AG20443 (cell line): ENCODE measurements around the gene PINLYP.
A peak's percentile ranks its signal among the peaks of the same experiment; 100 is the strongest.

Source experiments
- DNase-seq: peaks from one replicate; pipeline ENCODE4 v3.0.0; 2012; ENCODE audit warnings: low spot score, mixed read lengths

PINLYP gene

DNA sequence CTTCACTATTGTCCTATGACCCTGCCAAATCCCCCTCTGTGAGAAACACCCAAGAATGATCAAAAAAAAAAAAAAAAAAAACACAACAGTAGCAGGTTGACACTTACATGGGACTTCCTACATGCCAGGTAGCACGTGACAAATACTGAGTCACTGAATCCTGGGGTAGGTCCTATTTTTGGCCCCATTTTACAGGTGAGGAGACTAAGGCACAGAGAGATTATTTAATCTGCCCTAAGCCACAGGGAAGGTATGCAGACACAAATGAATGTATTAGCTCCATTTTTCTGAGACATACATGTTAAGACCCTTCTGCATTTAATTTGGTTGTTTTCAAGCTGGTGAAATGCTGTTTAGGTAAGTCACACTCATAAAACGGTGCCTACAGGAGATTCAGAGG is 26.9 kb upstream of the PINLYP start:
- DNase-seq = no peak

DNA sequence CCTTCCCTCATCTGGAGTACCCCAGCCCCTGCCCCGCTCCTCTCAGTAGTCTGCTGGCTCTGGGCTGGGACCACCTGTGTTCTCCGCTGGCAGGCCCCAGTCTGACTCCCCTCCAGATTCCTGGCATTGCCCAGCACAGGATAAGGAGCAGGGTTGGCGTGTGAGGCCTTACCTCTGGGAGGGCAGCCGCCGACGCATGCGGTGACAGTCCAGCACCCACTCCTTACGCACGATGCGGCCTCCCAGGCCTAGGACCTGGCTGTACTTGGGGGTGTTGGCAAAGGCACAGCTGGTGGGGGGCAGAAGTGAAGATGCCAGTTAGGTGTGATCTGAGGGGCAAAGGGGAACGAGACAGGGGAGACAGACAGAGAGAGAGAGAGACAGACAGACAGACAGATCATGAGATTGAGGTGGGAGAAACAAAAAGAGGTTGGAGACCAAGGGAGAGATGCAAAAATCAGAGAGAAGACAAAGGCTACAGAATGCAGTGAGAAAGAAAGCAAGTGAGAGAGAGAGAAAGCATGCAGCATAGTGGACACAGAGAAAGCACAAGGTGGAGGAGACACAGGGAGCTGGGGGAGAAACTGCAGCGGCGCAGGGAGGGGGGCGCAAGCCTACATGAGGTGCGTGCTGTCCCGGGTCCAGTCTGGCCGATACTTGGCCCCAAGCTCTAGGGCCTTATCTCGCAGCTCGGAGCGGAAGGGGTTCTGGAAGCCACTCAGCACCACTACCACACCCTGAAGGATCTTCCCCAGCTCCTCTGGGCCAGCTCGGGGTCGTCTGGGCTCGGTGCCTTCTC is 24.0 kb upstream of the PINLYP start:
- DNase-seq = no peak

DNA sequence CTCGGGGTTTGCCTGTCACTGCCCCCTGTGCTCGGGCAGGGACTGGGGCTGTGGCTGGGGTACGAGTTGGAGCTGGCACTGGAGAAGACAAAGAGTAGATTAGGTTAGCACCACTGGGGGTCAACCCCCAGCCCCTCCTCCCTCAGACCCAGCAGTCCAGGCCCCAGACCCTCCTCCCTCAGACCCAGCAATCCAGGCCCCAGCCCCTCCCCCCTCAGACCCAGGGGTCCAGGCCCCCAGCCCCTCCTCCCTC is 23.5 kb upstream of the PINLYP start:
- DNase-seq = no peak

DNA sequence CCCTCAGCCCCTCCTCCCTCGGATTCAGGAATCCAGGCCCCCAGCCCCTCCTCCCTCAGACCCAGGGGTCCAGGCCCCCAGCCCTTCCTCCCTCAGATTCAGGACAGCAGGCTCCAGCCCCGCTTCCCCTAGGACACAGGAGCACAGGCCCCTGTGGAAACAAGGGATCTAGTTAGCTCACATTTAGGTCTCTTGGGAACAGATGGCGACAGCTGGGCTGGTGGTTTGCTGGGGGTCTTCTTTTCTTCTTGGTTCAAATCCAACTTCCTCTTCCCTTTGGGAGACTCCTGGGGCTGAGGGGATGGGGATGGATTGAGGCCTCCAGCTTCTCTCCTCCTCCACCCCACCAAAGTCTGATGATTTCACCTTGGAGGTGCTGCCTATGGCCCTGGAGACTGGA is 23.0 kb upstream of the PINLYP start:
- no peak for DNase-seq

DNA sequence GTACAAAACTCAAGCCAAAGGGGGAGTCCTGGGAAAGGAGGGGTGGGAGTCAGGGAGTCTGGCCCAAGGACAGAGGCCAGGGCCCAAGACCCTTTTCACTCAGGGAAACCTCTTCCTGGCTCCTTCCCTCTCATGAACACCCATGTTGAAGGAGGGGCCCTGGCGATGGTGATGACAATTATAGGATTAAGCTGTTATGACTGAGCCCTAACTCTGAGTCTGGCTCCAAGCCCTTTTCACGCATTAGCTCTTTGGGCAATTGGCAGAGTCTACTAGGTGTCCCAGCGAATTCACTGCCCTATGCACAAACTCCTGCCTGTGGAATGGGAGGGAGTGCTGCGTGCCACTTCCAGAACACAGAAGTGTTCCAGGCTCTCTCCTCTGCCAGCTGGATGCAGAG is 21.9 kb upstream of the PINLYP start:
- no peak for DNase-seq

DNA sequence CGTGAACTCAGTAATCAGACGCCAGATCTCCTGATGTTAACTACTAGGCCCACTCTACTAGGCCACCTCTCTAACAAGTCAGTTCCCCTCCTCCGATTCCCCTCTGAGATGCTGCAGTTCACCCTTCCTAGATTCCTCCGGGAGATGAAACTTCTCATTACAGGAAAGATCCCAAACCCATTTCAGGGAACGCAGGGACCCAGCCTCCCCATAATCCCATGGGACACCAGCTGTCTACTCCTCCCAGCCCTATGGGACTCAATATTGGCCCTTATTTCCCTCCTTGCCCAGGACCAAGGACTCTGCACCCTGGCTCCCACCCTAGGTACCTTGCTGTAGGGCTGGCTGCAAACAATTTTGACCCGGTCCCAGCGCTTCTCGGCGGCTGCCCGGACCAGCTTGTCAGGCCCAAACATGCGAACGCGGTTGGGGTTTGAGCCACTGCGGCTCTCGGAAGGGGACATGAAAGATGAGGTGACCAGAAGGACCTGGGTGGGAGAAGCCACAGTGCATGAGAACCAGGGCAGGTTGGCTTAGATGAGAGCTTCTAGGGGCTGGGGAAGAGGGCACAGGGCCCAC is 21.2 kb upstream of the PINLYP start:
- DNase-seq = no peak

DNA sequence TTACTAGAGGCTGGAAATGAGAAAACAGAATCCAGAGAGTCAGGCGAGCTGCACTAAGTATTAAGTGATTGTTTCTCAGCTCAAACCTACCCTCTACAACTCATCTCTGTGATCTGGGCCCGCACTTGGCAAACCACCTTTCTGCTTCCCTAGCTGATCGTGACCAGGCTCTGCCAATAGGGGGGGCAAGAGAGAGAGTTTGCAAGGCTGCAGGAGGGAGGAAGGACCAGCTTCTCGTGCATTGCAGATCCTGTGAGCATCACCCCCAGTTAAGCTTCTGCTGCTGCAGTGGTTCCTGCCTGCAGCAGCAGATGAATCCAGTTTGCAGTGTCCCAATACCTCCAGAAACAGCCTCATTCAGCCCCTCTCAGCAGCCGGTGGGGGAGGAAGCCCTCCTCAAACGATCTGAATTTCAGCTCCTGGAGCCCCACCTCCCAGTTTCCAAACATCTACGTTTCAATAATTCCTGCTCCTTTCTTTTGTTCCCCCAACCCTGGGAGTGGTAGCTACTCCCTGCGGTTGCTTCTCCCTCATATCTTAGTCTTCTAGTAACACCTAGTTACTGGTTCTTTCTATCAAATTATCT is 20.3 kb upstream of the PINLYP start:
- DNase-seq = peak; percentile 87

DNA sequence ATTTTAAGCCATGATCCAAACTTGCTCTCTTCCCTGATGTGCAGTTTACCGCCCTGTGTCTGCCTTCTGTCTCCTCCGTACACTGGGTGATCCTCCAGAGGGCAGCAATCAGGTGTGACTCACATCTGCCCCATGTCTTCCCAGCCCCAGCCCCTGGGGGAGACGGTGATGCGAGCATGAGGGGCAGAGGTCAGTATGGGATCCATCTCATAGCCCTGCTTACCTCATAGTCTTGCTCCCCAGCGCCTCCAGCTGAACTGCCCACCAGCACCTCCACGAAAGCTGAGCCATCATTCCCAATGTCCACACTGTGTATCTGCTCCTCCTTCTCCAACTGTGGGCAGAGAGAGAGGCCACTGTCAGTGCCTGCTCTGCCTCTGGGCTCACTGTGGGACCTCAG is 14.9 kb upstream of the PINLYP start:
- peak; percentile 23 for DNase-seq

DNA sequence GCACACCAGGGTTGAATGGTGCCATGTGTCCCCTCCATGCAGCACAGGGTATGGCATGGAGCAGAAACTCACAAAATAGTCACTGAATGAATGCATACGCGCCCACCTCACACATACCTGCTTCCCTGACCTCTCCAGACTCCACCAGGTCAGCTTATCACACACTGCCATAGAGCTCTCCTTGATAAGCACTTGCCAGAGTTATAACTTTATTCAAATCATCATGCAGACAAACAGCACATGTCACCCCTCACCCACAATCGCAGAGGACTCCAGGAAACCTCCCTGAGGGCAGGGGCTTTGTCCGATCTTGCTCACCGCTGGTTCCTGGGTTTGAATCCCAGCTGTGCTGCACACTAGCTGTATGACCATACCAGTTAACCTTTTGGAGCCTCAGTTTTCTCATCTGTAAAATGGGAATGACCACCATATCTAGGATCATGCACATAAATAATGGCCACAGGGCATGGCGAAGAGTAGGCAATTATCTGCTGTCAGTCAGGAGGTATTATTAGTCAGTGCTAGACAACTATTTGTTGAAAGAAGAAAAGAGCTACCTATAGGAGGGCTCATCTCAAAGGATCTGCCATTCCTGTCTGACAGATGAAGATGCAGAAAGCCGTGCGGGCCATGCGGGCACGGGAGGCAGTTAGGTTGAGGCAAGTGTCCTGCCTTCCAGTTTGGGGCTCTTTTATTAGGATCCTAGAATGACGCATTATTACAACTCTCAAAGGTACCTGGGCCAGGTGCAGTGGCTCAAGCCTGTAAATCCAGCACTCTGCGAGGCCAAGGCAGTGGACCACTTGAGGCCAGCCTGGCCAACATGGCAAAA is 14.2 kb upstream of the PINLYP start:
- no peak for DNase-seq

DNA sequence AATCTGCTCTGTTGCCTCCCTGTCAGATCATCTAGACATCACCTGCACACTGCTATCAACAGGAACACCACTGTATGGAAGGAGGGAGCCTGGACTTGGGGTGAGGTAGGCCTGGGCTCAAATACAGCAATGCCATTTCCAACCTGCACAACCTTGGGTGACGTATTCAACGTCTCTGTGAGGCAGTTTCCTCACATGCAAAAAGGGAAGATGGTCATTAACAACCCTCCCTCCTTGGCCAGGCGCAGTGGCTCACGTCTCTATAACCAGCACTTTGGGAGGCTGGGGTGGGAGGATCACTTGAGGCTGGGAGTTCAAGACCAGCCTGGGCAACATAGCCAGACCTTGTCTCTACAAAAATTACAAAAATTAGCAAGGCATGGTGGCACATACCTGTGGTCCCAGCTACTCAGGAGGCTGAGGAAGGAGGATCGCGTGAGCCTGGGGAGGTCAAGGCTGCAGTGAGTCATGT is 13.3 kb upstream of the PINLYP start:
- no peak for DNase-seq

DNA sequence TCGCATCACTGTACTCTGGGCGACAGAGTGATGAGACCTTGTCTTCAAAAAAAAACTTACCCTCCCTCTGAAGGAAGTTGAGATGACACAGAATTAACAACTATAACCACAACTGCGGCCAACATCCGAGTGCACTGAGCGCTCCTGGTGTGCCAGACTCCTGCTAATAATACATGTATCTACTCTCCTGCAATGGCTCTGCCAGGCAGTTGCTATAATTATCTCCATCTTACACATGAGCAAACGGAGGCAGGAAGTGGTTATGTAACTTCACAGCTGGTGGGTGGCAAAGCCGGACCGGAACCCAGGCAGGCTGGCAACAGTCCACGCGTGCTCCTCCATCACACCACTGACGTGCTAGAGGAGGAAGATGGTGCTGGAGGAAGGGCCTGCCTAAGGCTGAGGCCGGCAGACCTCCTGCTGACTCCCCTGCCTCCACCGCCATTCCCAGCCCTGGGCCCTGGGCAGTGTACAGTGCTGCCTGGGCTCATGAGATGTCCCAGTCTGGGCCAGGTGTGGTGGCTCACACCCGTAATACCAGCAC is 12.8 kb upstream of the PINLYP start:
- peak; percentile 73 for DNase-seq

DNA sequence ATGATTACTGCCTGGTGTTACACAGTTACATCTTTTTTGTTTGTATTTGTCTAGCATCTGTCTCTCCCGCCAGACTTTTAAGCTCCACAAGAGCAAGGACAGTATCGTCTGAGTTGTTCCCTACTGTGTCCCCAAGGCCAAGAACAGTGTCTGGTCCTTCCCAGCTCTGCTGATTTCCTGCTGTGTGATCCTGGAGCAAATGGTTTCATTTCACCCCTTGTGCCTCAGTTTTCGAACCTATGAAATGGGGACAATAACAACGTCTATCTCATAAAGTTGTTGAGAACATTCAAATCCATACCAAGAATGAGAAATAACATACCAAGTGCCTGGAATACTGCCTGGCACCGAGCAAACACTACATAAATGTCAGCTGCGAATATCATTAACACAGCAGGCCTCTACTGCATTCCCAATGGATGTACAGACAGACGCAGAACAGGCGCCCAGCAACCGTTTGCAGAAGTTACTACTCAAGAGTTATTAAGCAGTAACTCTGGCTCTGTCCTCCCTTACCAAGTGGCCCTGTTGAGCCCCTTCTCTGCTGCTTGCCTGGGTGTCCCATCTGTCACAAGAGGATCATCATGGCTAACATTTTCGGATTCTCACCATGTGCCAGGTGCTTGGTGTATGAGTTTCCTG is 11.7 kb upstream of the PINLYP start:
- DNase-seq = no peak

DNA sequence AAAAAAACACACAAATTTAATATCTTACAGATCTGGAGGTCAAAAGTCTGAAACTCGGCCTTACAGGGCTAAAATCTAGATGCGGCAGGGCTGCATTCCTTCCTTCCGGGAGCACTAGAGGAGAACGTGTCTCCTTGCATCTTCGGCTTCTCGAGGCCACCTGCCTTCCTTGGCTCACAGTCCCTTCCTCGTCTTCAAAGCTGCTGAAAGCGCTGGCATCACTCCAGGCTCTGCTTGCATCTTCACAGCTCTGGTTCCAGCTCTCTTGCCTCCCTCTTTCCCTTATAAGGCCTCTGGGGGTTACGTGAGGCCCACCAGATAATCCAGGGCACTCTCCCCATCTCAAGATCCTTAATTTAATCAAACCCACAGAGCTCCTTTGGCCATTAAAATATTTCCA is 10.8 kb upstream of the PINLYP start:
- no peak for DNase-seq

DNA sequence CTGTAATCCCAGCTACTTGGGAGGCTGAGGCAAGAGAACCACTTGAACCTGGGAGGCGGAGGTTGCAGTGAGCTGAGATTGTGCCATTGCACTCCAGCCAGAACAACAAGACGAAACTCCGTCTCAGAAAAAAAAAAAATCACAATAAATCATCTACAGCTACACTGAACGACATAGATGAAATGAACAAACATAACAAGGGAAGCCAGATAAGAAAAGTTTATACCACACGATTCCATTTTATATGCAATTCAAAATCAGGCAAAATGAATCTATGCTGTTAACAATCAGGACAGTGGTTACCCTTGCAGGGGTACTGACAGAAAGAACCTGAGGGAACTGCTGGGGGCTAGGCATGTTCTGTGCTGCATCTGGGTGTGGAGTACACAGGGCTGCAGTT is 5.9 kb upstream of the PINLYP start:
- DNase-seq = no peak

DNA sequence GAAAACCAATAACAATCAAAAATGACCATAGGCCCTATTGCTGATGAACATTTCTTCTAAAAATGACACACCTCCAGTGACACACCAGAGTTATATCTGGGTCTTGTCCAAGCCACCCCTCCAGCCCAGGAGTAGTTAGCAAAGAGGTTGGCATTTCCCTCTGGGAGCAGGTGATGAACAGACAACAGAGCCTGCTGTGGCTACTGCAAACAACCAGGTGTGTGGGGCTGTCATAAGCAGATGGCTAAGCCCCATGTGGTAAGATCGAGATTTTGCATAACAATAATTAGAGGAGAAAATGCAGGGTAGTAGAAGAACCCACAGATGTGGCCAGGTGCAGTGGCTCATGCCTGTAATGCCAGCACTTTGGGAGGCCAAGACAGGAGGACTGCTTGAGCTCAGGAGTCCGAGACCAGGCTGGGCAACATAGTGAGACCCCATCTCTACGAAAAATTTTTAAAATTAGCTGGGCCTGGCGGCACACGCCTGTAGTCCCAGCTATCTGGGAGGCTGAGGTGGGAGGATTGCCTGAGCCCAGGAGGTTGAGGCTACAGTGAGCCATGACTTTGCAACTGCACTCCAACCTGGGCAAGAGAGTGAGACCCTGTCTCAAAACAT is 5.3 kb upstream of the PINLYP start:
- DNase-seq = no peak

DNA sequence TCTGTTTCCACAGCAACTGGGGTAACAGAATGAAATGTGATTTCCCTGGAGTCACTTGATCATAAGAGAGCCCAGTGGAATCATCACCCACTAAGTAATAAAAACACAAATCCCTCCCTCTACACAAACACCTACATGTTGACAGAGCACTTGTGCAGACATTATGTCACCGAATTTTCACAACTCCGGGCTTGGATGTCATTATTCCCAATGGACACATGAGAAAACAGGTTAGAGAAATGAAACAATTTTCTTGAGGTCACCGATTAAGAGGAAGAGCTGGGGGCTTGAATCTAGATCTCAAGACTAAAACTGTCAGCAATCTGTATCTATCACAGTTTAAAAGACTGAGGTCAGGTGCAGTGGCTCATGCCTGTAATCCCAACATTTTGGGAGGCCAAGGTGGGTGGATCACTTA is 3.4 kb upstream of the PINLYP start:
- DNase-seq = no peak

DNA sequence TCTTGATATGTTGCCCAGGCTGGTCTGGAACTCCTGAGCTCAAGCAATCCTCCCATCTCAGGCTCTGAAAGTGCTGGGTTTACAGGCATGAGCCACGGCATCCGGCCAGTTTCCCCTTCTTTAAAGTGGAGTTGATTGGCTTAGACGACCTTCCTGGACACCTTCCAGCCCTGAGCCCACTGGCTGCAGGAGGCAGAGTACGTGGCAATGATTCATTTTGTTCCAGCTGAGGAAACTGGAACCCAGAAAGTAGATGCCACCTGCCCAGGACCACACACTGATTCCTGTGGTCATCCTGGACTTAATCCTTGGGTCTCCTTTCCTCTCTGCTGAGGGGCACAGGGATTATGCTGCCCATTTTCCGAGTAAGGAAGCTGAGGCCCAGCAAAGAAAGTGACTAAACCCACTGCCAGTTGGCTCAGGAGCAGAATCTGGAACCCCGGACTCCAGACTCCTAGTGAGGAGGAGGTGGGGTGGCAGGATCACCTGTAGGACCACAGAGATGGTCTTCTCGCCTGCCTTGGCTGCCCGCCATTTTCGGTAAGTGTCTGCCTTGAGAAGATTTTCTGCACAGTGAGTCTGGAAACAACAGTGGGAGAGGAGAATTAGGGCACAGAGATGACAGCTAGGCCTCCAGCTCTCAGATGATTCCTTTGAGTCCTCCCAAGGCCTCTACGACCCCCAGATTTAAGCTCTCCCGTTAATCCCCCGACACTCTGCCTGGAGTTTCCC is 1.0 kb upstream of the PINLYP start:
- DNase-seq = no peak

DNA sequence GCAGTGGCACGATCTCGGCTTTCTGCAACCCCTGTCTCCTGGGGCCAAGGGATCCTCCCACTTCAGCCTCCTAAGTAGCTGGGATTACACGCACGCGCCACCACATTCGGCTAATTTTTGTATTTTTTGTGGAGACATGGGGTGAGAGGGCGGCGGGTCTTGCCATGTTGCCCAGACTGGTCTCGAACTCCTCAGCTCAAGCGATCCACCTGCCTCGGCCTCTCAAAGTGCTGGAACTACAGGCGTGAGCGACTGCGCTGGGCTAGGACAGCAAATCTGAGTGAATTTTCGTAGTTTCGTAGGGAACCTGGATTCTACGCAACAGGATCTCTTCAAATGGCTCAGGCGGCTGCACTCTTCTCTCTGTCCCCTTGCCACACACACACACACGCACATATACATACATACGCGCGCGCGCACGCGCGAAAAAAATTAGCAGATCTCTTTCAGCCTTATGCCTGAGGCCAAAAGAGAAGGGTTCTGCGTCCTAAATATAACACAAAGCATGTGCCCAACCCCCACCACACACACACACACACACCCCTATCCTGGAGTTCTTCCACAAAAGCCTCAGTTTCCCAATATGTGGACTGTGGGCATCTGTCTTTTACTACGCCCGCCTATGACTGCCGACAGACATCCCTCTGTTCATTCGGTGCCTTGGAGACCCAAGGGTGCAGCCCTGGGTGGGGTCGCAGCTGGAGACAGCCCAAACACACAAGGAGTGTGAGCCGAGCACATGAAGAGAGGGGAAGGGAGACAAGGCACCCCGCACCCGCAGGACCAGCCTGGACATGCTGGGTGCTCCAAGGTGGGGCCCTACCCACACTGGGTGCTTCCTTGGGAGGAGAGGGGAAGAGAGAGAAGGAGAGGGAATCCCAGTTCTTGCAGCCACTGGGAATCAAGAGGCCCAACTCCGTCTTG is 616 bp downstream of the PINLYP start:
- DNase-seq = no peak

DNA sequence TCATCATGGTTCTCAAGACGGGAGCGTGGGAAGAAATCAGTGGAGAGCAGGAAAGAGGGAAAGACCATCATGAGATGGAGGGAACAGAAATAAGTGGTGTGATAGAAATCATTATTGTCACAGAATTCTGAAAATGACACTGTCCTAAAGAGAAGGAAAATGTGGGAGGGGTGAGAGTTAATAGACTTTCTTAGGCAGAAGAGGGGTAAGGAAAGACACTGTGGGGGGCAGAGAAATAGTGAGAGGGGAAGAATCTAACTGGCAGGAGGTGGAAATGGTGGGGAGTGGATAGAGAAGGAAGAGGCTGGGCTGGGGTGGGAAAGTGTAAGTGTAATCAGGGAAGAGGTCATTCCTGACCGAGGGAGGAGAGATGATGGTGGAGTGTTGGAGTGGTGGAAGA is 3.2 kb downstream of the PINLYP start:
- DNase-seq = no peak

DNA sequence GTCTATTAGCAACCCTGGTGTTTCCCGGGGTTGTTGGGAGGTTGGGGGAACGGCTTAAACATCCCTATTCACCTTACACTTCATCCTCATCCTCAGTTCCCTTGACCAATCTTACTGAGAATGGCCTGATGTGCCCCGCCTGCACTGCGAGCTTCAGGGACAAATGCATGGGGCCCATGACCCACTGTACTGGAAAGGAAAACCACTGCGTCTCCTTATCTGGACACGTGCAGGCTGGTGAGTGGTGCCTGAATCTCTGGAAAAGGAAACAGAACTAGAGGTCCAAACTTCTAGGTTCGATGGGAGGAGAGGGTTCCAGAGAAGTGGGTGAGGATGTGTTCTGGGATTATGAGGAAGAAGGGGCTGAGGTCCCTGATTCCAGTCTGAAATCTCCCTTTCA is 5.9 kb downstream of the PINLYP start:
- no peak for DNase-seq
